IMR-90 (cell line): ENCODE results near the gene MBTPS1. TPM values are rescaled to one million over a fixed set of nuclear protein-coding genes. Genes with fewer than 3 reads are reported as not detected.

ENCODE experiments used
- ATAC-seq: fragments of 200-7000 bp; cut with Tn5 transposase; 2 replicates; pipeline ENCODE4 v1.9.1; 2020; ENCODE audit warnings: low read depth, mild to moderate bottlenecking, moderate library complexity
- BruUV-seq: library from RNA; stranded (reverse); fragments of 400-500 nt; replicated peaks from 2 replicates; lab custom pipeline; 2021; lab: Mats Ljungman, UMichigan
- CTCF ChIA-PET: fragments of 300-600 bp; formaldehyde crosslinking; extraction: SDS; loops from one replicate; lab custom pipeline; 2021; ENCODE audit warnings: antibody characterized with exemption; lab: Yijun Ruan, JAX
- POLR2A ChIA-PET: fragments of 300-600 bp; sonication (Branson Sonifier 250); formaldehyde crosslinking; loops from one replicate; lab custom pipeline; 2022; ENCODE audit warnings: antibody characterized with exemption; ENCODE audit not compliant: unreplicated experiment; lab: Charles Lee
- DNase-seq: peaks from one replicate; pipeline ENCODE4 v3.0.0; 2013
- H2AFZ ChIP-seq: replicated peaks from 2 replicates; pipeline ENCODE3; 2013; ENCODE audit warnings: low read length, mild to moderate bottlenecking; ENCODE audit not compliant: poor library complexity
- H2AK5ac ChIP-seq: 2 replicates; pipeline ENCODE4 v1.6.1; 2013; ENCODE audit warnings: low read depth, low read length, inconsistent platforms
- H2AK9ac ChIP-seq: replicated peaks from 2 replicates; pipeline ENCODE3; 2013; ENCODE audit warnings: mild to moderate bottlenecking, low read depth, low read length, moderate library complexity; ENCODE audit not compliant: poor library complexity
- H2BK120ac ChIP-seq: 2 replicates; pipeline ENCODE4 v1.6.1; 2013; ENCODE audit warnings: low read depth, low read length, inconsistent platforms
- H2BK15ac ChIP-seq: 3 replicates; pipeline ENCODE4 v1.6.1; 2013; ENCODE audit warnings: low read depth, low read length, inconsistent platforms
- H2BK20ac ChIP-seq: 2 replicates; pipeline ENCODE4 v1.6.1; 2013; ENCODE audit warnings: low read depth, mild to moderate bottlenecking, inconsistent platforms, low read length, moderate library complexity
- H2BK5ac ChIP-seq: 2 replicates; pipeline ENCODE4 v1.6.1; 2013; ENCODE audit warnings: mild to moderate bottlenecking, low read depth, low read length, inconsistent platforms; ENCODE audit not compliant: poor library complexity, severe bottlenecking
- H3K14ac ChIP-seq: replicated peaks from 2 replicates; pipeline ENCODE4 v1.6.1; 2013; ENCODE audit warnings: low read depth, low read length, inconsistent platforms
- H3K18ac ChIP-seq: 2 replicates; pipeline ENCODE4 v1.6.1; 2013; ENCODE audit warnings: low read depth, low read length, control low read depth
- H3K23ac ChIP-seq: 2 replicates; pipeline ENCODE4 v1.6.1; 2013; ENCODE audit warnings: low read depth, low read length, inconsistent platforms
- H3K27ac ChIP-seq: 2 replicates; pipeline ENCODE4 v1.5.1; 2013; ENCODE audit warnings: mild to moderate bottlenecking, control low read depth, low read length; ENCODE audit not compliant: insufficient read depth
- H3K27me3 ChIP-seq: 2 replicates; pipeline ENCODE4 v1.6.1; 2013; ENCODE audit warnings: low read length; ENCODE audit not compliant: control insufficient read depth, insufficient read depth
- H3K36me3 ChIP-seq: 2 replicates; pipeline ENCODE4 v1.6.1; 2013; ENCODE audit warnings: low read length, mixed read lengths; ENCODE audit not compliant: control insufficient read depth, insufficient read depth
- H3K4ac ChIP-seq: 2 replicates; pipeline ENCODE4 v1.6.1; 2013; ENCODE audit warnings: low read depth, low read length, inconsistent platforms
- H3K4me1 ChIP-seq: 2 replicates; pipeline ENCODE4 v1.6.1; 2013; ENCODE audit warnings: low read length, mixed read lengths; ENCODE audit not compliant: control insufficient read depth, insufficient read depth
- H3K4me2 ChIP-seq: 2 replicates; pipeline ENCODE4 v1.6.1; 2013; ENCODE audit warnings: low read depth, mild to moderate bottlenecking, control low read depth, low read length, moderate library complexity
- H3K4me3 ChIP-seq: 2 replicates; pipeline ENCODE4 v1.5.1; 2013; ENCODE audit warnings: low read depth, mild to moderate bottlenecking, control low read depth, low read length, moderate library complexity; ENCODE audit not compliant: insufficient read depth
- H3K56ac ChIP-seq: 2 replicates; pipeline ENCODE4 v1.6.1; 2013; ENCODE audit warnings: low read length, inconsistent platforms; ENCODE audit not compliant: insufficient read depth; ENCODE audit errors: extremely low read depth
- H3K79me1 ChIP-seq, 2 experiments: 2 replicates each; pipeline ENCODE4 v1.6.1; 2013; ENCODE audit warnings: low read length in 2 of 2, inconsistent platforms in 1 of 2, low read depth in 1 of 2
- H3K9ac ChIP-seq: 2 replicates; pipeline ENCODE4 v1.6.1; 2013; ENCODE audit warnings: low read depth, low read length, control low read depth
- H3K9me1 ChIP-seq: 2 replicates; pipeline ENCODE4 v1.6.1; 2013; ENCODE audit warnings: low read length, inconsistent platforms; ENCODE audit not compliant: insufficient read depth
- H3K9me3 ChIP-seq: 2 replicates; pipeline ENCODE4 v1.6.1; 2013; ENCODE audit warnings: low read length; ENCODE audit not compliant: control insufficient read depth, insufficient read depth
- H4K20me1 ChIP-seq: 2 replicates; pipeline ENCODE4 v1.6.1; 2013; ENCODE audit warnings: low read length, inconsistent platforms; ENCODE audit not compliant: insufficient read depth
- H4K5ac ChIP-seq: 2 replicates; pipeline ENCODE4 v1.6.1; 2013; ENCODE audit warnings: mild to moderate bottlenecking, low read depth, low read length, control low read depth
- H4K8ac ChIP-seq, 2 experiments: 2 replicates each; pipeline ENCODE4 v1.6.1; 2013; ENCODE audit warnings: low read depth in 2 of 2, low read length in 2 of 2, control low read depth in 1 of 2, inconsistent platforms in 1 of 2
- H4K91ac ChIP-seq: 2 replicates; pipeline ENCODE4 v1.6.1; 2013; ENCODE audit warnings: low read depth, low read length, inconsistent platforms; ENCODE audit not compliant: insufficient read depth
- BHLHE40 ChIP-seq: fragments of 150-350 bp; IDR thresholded peaks from 2 replicates; pipeline ENCODE4 v1.6.1; 2016; ENCODE audit warnings: mild to moderate bottlenecking, low read depth, low read length
- CEBPB ChIP-seq: IDR thresholded peaks from 2 replicates; pipeline ENCODE4 v1.6.1; 2012; ENCODE audit warnings: low read depth, low read length, improper control_type of control experiment
- CHD1 ChIP-seq: IDR thresholded peaks from 2 replicates; pipeline ENCODE4 v1.6.1; 2012; ENCODE audit warnings: low read depth, low read length, improper control_type of control experiment
- CTCF ChIP-seq: conservative IDR thresholded peaks from 2 replicates; pipeline ENCODE4 v1.5.1; 2012; ENCODE audit warnings: mild to moderate bottlenecking, low read depth, low read length, improper control_type of control experiment
- ELK1 ChIP-seq: fragments of 150-350 bp; IDR thresholded peaks from 2 replicates; pipeline ENCODE4 v1.6.1; 2016; ENCODE audit warnings: low read depth, mild to moderate bottlenecking, low read length, moderate library complexity, borderline replicate concordance
- FOS ChIP-seq: fragments of 150-350 bp; IDR thresholded peaks from 2 replicates; pipeline ENCODE4 v1.6.1; 2016; ENCODE audit warnings: low read depth, low read length
- MAFK ChIP-seq: IDR thresholded peaks from 2 replicates; pipeline ENCODE4 v1.6.1; 2012; ENCODE audit warnings: low read depth, low read length, improper control_type of control experiment
- MAZ ChIP-seq: IDR thresholded peaks from 2 replicates; pipeline ENCODE4 v1.6.1; 2012; ENCODE audit warnings: low read depth, mild to moderate bottlenecking, low read length, improper control_type of control experiment, moderate library complexity, borderline replicate concordance
- MXI1 ChIP-seq: IDR thresholded peaks from 2 replicates; pipeline ENCODE4 v1.6.1; 2012; ENCODE audit warnings: low read depth, mild to moderate bottlenecking, low read length, moderate library complexity, borderline replicate concordance
- NFE2L2 ChIP-seq: fragments of 150-350 bp; IDR thresholded peaks from 2 replicates; pipeline ENCODE4 v1.6.1; 2016; ENCODE audit warnings: low read depth, mild to moderate bottlenecking, low read length
- POLR2A ChIP-seq: IDR thresholded peaks from 2 replicates; pipeline ENCODE4 v1.6.1; 2012; ENCODE audit warnings: mild to moderate bottlenecking, low read depth, low read length
- RAD21 ChIP-seq: IDR thresholded peaks from 2 replicates; pipeline ENCODE4 v1.6.1; 2012; ENCODE audit warnings: low read length, improper control_type of control experiment
- RCOR1 ChIP-seq: IDR thresholded peaks from 2 replicates; pipeline ENCODE4 v1.6.1; 2012; ENCODE audit warnings: mild to moderate bottlenecking, low read length, improper control_type of control experiment; ENCODE audit not compliant: insufficient replicate concordance
- RFX5 ChIP-seq: IDR thresholded peaks from 2 replicates; pipeline ENCODE4 v1.8.0; 2012; ENCODE audit warnings: low read depth, mild to moderate bottlenecking, low read length, moderate library complexity
- SMC3 ChIP-seq: fragments of 150-350 bp; IDR thresholded peaks from 2 replicates; pipeline ENCODE4 v1.6.1; 2016; ENCODE audit warnings: low read depth, mild to moderate bottlenecking, antibody characterized with exemption, low read length, moderate library complexity
- USF2 ChIP-seq: fragments of 150-350 bp; IDR thresholded peaks from 2 replicates; pipeline ENCODE4 v1.6.1; 2017; ENCODE audit warnings: mild to moderate bottlenecking, antibody characterized with exemption, low read length, low read depth
- WGBS, 2 experiments: methylation state at CpG; one replicate each; pipeline versions ENCODE4 v1.1.5 to v1.1.7; 2013; ENCODE audit warnings: missing lambda C conversion rate in 2 of 2; ENCODE audit not compliant: insufficient read length in 1 of 2; ENCODE audit errors: extremely low coverage in 2 of 2; 5-methylcytosine and 5-hydroxymethylcytosine counted together
- dilution Hi-C: fragments of 300-500 bp; cut with HindIII; formaldehyde crosslinking; loops from one replicate; pipeline ENCODE4 v1.14.3; 2018; ENCODE audit warnings: low sequenced_read_pairs; ENCODE audit not compliant: unreplicated experiment
- in situ Hi-C: fragments of 300-500 bp; cut with MboI; formaldehyde crosslinking; loops from 3 replicates; pipeline ENCODE4 v1.14.3; 2019; ENCODE audit warnings: low sequenced_read_pairs, inconsistent platforms, mixed read lengths
- intact Hi-C: fragments of 100-400 bp; cut with micrococcal nuclease; formaldehyde crosslinking; loops from 2 replicates; pipeline ENCODE4 v1.10.0; 2022
- polyA plus RNA-seq, 3 experiments: library from polyadenylated mRNA; depleted of rRNA; stranded (reverse); fragments of >200 nt; gene quantifications; 2 replicates each; pipeline ENCODE4 v1.2.3, GENCODE V29; 2012; ENCODE audit warnings: low replicate concordance in 1 of 3
- total RNA-seq: library from RNA; depleted of rRNA; stranded (reverse); fragments of >200 nt; gene quantifications from 2 replicates; pipeline ENCODE4 v1.2.3, GENCODE V29; 2012

Gene MBTPS1
- total and polyA plus RNA-seq, 2 of the 4 experiments (the other 2 are of a cell fraction), result 59.0 to 70.4 TPM

- no peak overlapping the region for H3K9ac ChIP-seq
- dilution Hi-C loops, result no loop called here
These were observed 49.1 kb downstream of the MBTPS1 start for GRCh38 chr16:84067640-84068039.

More at GRCh38 chr16:84067640-84068039, 49.1 kb downstream of the MBTPS1 start:
- CTCF ChIA-PET, result interaction anchor here (0.8 kb wide), 1 partner anchor 110 kb away, joined by 4 read pairs; no protein-coding TSS in a partner anchor
- H3K79me1 ChIP-seq, result peaks cover 0 to under 1% of the 10 kb centered on the region in 2 experiments; a peak in 2 of 4 replicates
- H2BK20ac ChIP-seq, result no peak overlapping the region
- no peak overlapping the region for H3K4ac ChIP-seq
- H4K5ac ChIP-seq, result no peak overlapping the region
- no peaks in the 10 kb centered on the region for H4K20me1 ChIP-seq
- H2BK120ac ChIP-seq, result no peak overlapping the region
- H2AK9ac ChIP-seq, result no peak overlapping the region
- H4K8ac ChIP-seq, result no peak overlapping the region
- no peak overlapping the region for H3K4me3 ChIP-seq
- no peak overlapping the region for H2BK5ac ChIP-seq
- no peak overlapping the region for H4K91ac ChIP-seq
- no peak overlapping the region for H3K56ac ChIP-seq
- BruUV-seq, result no TSS peak
- no peaks in the 10 kb centered on the region for H3K27me3 ChIP-seq
- no peaks in the 10 kb centered on the region for H3K9me3 ChIP-seq
- no peak for ATAC-seq
- H3K9me1 ChIP-seq, result peaks cover 2% of the 10 kb centered on the region; the same call in 1 of the 2 replicates
- no peak overlapping the region for H2AK5ac ChIP-seq
- peaks cover 3% of the 10 kb centered on the region for H3K4me1 ChIP-seq
- DNase-seq, result no peak
- H3K23ac ChIP-seq, result no peak overlapping the region
- H2BK15ac ChIP-seq, result no peak overlapping the region
- 100% methylated on average over 7 of the region's 9 CpGs; no CpG with 5 or more reads in 1 of the 2 experiments for WGBS, 2 experiments
- H3K36me3 ChIP-seq, result peaks cover 40% of the 10 kb centered on the region
- POLR2A ChIA-PET, result no interaction called here
- in situ Hi-C loops (no loop called here), intact Hi-C loops (no loop called here)
- no peak overlapping the region for H3K18ac ChIP-seq
- no peak overlapping the region for H2AFZ ChIP-seq
- no peak for TF ChIP-seq FOS
- TF ChIP-seq POLR2A, result no peak
- TF ChIP-seq RAD21, result no peak
- TF ChIP-seq CEBPB, result no peak
- no peak for TF ChIP-seq USF2
- no peak for TF ChIP-seq RCOR1
- TF ChIP-seq RFX5, result no peak
- TF ChIP-seq MAFK, result no peak
- TF ChIP-seq CTCF, result no peak
- no peak for TF ChIP-seq MAZ
- TF ChIP-seq BHLHE40, result no peak
- TF ChIP-seq MXI1, result no peak
- no peak for TF ChIP-seq CHD1
- TF ChIP-seq ELK1, result no peak
- TF ChIP-seq NFE2L2, result no peak
- TF ChIP-seq SMC3, result no peak
- H3K27ac ChIP-seq, result no peak overlapping the region
- H3K14ac ChIP-seq, result no peak overlapping the region
- H3K4me2 ChIP-seq, result no peak overlapping the region
